SK-N-SH (cell line): ENCODE measurements around the gene ERGIC1. TPM values are rescaled to one million over a fixed set of nuclear protein-coding genes. Genes with fewer than 3 reads are reported as not detected.

Source experiments
- CTCF ChIA-PET: fragments of 300-600, 350-600 bp; formaldehyde crosslinking; extraction: SDS; loops from one replicate; lab custom pipeline; 2021; lab: Yijun Ruan, JAX
- POLR2A ChIA-PET: fragments of 350-600 bp; sonication (Branson Sonifier 250); formaldehyde crosslinking; extraction: SDS; loops from one replicate; lab custom pipeline; 2020; ENCODE audit warnings: antibody characterized with exemption, inconsistent platforms; lab: Yijun Ruan, JAX
- DNase-seq: peaks from one replicate; pipeline ENCODE4 v3.0.0; 2012
- H2AFZ ChIP-seq: fragments of 200-600 bp; sonication (generic); 2 replicates; pipeline ENCODE4 v1.8.1; 2016; ENCODE audit warnings: antibody characterized with exemption, mild to moderate bottlenecking, low read depth
- H3F3A ChIP-seq: fragments of 200-600 bp; sonication (generic); replicated peaks from 2 replicates; pipeline ENCODE3; 2016; ENCODE audit warnings: antibody characterized with exemption, mild to moderate bottlenecking; ENCODE audit not compliant: insufficient read depth
- H3K27ac ChIP-seq, 2 experiments: fragments of 200-500 bp in 1 of 2; fragments of 200-600 bp in 1 of 2; sonication (Bioruptor generic) in 1 of 2; sonication (generic), shearing (Covaris generic) in 1 of 2; 2 replicates each; pipeline versions ENCODE4 v1.5.1 to v1.6.1; 2014 to 2016; ENCODE audit warnings: low read depth in 2 of 2, inconsistent platforms in 1 of 2, low read length in 1 of 2, mild to moderate bottlenecking in 1 of 2, mixed read lengths in 1 of 2
- H3K27me3 ChIP-seq: fragments of 200-600 bp; sonication (generic), shearing (Covaris generic); 2 replicates; pipeline ENCODE4 v1.6.1; 2016; ENCODE audit warnings: mixed run types; ENCODE audit not compliant: insufficient read depth
- H3K36me3 ChIP-seq, 2 experiments: fragments of 200-500 bp in 1 of 2; fragments of 200-600 bp in 1 of 2; sonication (Bioruptor generic) in 1 of 2; sonication (generic) in 1 of 2; replicated peaks in 1 of 2; 2 replicates each; pipeline versions ENCODE3 to v1.5.1; 2014 to 2016; ENCODE audit warnings: low read length in 1 of 2, mild to moderate bottlenecking in 1 of 2; ENCODE audit not compliant: insufficient read depth in 2 of 2, control insufficient read depth in 1 of 2
- H3K4me1 ChIP-seq, 2 experiments: fragments of 200-500 bp in 1 of 2; fragments of 200-600 bp in 1 of 2; sonication (Bioruptor generic) in 1 of 2; sonication (generic), shearing (Covaris generic) in 1 of 2; 2 replicates each; pipeline versions ENCODE4 v1.5.1 to v1.6.1; 2014 to 2016; ENCODE audit warnings: low read depth in 1 of 2, low read length in 1 of 2, mixed run types in 1 of 2; ENCODE audit not compliant: insufficient read depth in 2 of 2, control insufficient read depth in 1 of 2
- H3K4me2 ChIP-seq: fragments of 200-600 bp; sonication (generic), shearing (Covaris generic); 2 replicates; pipeline ENCODE4 v1.6.1; 2017; ENCODE audit warnings: mixed run types
- H3K4me3 ChIP-seq, 2 experiments: fragments of 200-500 bp in 1 of 2; fragments of 200-600 bp in 1 of 2; sonication (Bioruptor generic) in 1 of 2; sonication (generic), shearing (Covaris generic) in 1 of 2; 2 replicates each; pipeline versions ENCODE4 v1.5.1 to v1.8.1; 2014 to 2016; ENCODE audit warnings: low read depth in 2 of 2, inconsistent platforms in 1 of 2, low read length in 1 of 2, mild to moderate bottlenecking in 1 of 2, mixed read lengths in 1 of 2, moderate library complexity in 1 of 2
- H3K79me2 ChIP-seq: fragments of 200-600 bp; sonication (generic); 2 replicates; pipeline ENCODE4 v1.8.1; 2017; ENCODE audit warnings: mild to moderate bottlenecking; ENCODE audit not compliant: insufficient read depth
- H3K9ac ChIP-seq: fragments of 200-600 bp; sonication (generic); 2 replicates; pipeline ENCODE4 v1.6.1; 2017; ENCODE audit warnings: mixed run types
- H3K9me2 ChIP-seq: fragments of 200-600 bp; sonication (generic); 2 replicates; pipeline ENCODE4 v1.6.1; 2017; ENCODE audit warnings: mixed run types
- H3K9me3 ChIP-seq: fragments of 200-600 bp; sonication (generic); 2 replicates; pipeline ENCODE4 v1.6.1; 2017; ENCODE audit warnings: mixed run types, mild to moderate bottlenecking, moderate library complexity
- H4K20me1 ChIP-seq: fragments of 200-600 bp; sonication (generic); 2 replicates; pipeline ENCODE4 v1.6.1; 2017; ENCODE audit warnings: mild to moderate bottlenecking, mixed run types; ENCODE audit not compliant: insufficient read depth
- EP300 ChIP-seq, 2 experiments: IDR thresholded peaks; 2 replicates each; pipeline versions ENCODE4 v1.4.0 to v1.6.1; 2012; ENCODE audit warnings: borderline replicate concordance in 1 of 2, low read depth in 1 of 2, low read length in 1 of 2
- EZH2phosphoT487 ChIP-seq: fragments of 200-600 bp; sonication (generic); IDR thresholded peaks from 2 replicates; pipeline ENCODE4 v1.6.1; 2017; ENCODE audit warnings: low read depth, mixed run types, mild to moderate bottlenecking, antibody characterized with exemption, moderate library complexity, borderline replicate concordance
- FOSL2 ChIP-seq: IDR thresholded peaks from 2 replicates; pipeline ENCODE4 v1.4.0; 2012; ENCODE audit warnings: low read depth, mild to moderate bottlenecking, moderate library complexity, borderline replicate concordance
- FOXJ3 ChIP-seq: sonication (generic); formaldehyde crosslinking; IDR thresholded peaks from 2 replicates; pipeline ENCODE4 v1.5.1; 2020; ENCODE audit warnings: mild to moderate bottlenecking, missing genetic modification reagents
- IRF3 ChIP-seq: fragments of 150-350 bp; IDR thresholded peaks from 2 replicates; pipeline ENCODE4 v1.6.1; 2016; ENCODE audit warnings: mild to moderate bottlenecking, low read depth, low read length
- MAX ChIP-seq: IDR thresholded peaks from 2 replicates; pipeline ENCODE4 v1.4.0; 2012; ENCODE audit warnings: low read depth
- MXI1 ChIP-seq: IDR thresholded peaks from 2 replicates; pipeline ENCODE4 v1.6.1; 2012; ENCODE audit warnings: mild to moderate bottlenecking, low read depth, low read length, improper control_type of control experiment
- NFIC ChIP-seq: IDR thresholded peaks from 2 replicates; pipeline ENCODE4 v1.4.0; 2012; ENCODE audit warnings: borderline replicate concordance
- NRF1 ChIP-seq: IDR thresholded peaks from 2 replicates; pipeline ENCODE4 v1.6.1; 2012; ENCODE audit warnings: low read depth, mild to moderate bottlenecking, low read length
- POLR2AphosphoS5 ChIP-seq: IDR thresholded peaks from 2 replicates; pipeline ENCODE4 v1.6.1; 2012; ENCODE audit warnings: low read depth, low read length
- RCOR1 ChIP-seq: fragments of 150-350 bp; IDR thresholded peaks from 2 replicates; pipeline ENCODE4 v1.6.1; 2017; ENCODE audit warnings: antibody characterized with exemption, low read length
- TAF1 ChIP-seq: IDR thresholded peaks from 2 replicates; pipeline ENCODE4 v1.6.1; 2012; ENCODE audit warnings: low read depth, mild to moderate bottlenecking, low read length, moderate library complexity, borderline replicate concordance
- TEAD4 ChIP-seq: IDR thresholded peaks from 2 replicates; pipeline ENCODE4 v1.4.0; 2012; ENCODE audit warnings: mild to moderate bottlenecking, borderline replicate concordance; ENCODE audit not compliant: insufficient read depth
- ZBTB33 ChIP-seq: IDR thresholded peaks from 2 replicates; pipeline ENCODE4 v1.4.0; 2012; ENCODE audit warnings: low read depth, borderline replicate concordance
- WGBS: methylation state at CpG from one replicate; pipeline ENCODE4 v1.1.6; 2017; ENCODE audit warnings: low lambda C conversion rate; 5-methylcytosine and 5-hydroxymethylcytosine counted together
- polyA plus RNA-seq, 3 experiments: library from polyadenylated mRNA; depleted of rRNA; stranded (reverse); fragments of >200 nt; gene quantifications; 2 replicates each; pipeline ENCODE4 v1.2.3, GENCODE V29; 2012
- TF ChIP-seq, protein P1 (sequence below): fragments of 150-350 bp; IDR thresholded peaks from 2 replicates; pipeline ENCODE4 v1.6.1; 2017; ENCODE audit warnings: antibody characterized with exemption, low read length, low read depth, borderline replicate concordance

Gene ERGIC1
- polyA plus RNA-seq, 1 of the 3 experiments (the other 2 are of a cell fraction): 101 TPM

- no peaks in the 10 kb centered on the region for H3K27me3 ChIP-seq
- WGBS: 78% methylated on average over 2 of the region's 2 CpGs
- H3K9me2 ChIP-seq: no peaks in the 10 kb centered on the region
- no peak overlapping the region for H3K27ac ChIP-seq
- H3F3A ChIP-seq: no peaks in the 10 kb centered on the region
- H3K4me3 ChIP-seq: no peak overlapping the region
- no peaks in the 10 kb centered on the region; a peak in 1 of 4 replicates for H3K4me1 ChIP-seq
- H3K9me3 ChIP-seq: no peaks in the 10 kb centered on the region
- no peak for DNase-seq
- no peak overlapping the region for H3K4me2 ChIP-seq
- H2AFZ ChIP-seq: no peak overlapping the region
- H4K20me1 ChIP-seq: no peaks in the 10 kb centered on the region
- ChIA-PET POLR2A (interaction anchor here (1.1 kb wide), 1 partner anchor 56 kb away, joined by 3 read pairs; no protein-coding TSS in a partner anchor), CTCF (interaction anchor here (2.0 kb wide), 1 partner anchor 111 kb away, joined by 5 read pairs; no protein-coding TSS in a partner anchor)
- TF ChIP-seq NRF1 (no peak), EP300 (IDR thresholded peaks at IDR 0.05; ENCODE audit: borderline replicate concordance in 1 of 2, low read depth in 1 of 2, low read length in 1 of 2) (no peak), MAX (no peak), TEAD4 (no peak), POLR2AphosphoS5 (no peak), FOSL2 (no peak)
- no peaks in the 10 kb centered on the region for H3K79me2 ChIP-seq
- no peak overlapping the region for H3K9ac ChIP-seq
- H3K36me3 ChIP-seq: no peaks in the 10 kb centered on the region
These were observed 6.2 kb upstream of the ERGIC1 start for GRCh38 chr5:172827841-172828240.

DNA sequence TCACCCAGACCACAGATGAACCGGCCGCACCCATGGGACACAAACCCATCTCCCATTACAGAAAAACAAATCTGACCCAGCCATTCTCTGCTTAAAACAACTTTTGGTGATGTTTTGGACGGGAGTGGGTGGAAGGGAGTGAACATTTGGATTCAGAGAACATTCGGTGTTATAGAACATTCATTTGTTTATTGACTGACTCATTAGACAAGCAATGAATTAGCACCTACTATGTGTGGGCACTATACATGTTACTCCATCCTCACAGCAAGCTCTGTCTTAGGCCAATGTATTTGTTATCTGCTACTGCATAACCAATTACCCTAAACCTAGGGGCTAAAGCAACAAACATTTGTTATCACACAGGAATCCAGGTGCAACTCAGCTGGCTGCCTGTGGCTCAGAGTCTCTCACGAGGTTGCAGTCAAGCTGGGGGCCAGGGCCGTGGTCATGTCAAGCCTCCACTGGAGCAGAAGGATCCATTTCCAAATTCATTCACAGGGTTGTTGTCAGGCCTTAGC is 5.1 kb upstream of the ERGIC1 start:
- ChIA-PET POLR2A (interaction anchor here (1.1 kb wide), 1 partner anchor 58 kb away, joined by 3 read pairs; no protein-coding TSS in a partner anchor), CTCF (interaction anchor here (2.0 kb wide), 1 partner anchor 112 kb away, joined by 5 read pairs; no protein-coding TSS in a partner anchor)
- peaks cover 0 to 5% of the 10 kb centered on the region in 2 experiments; a peak in 1 of 4 replicates for H3K4me1 ChIP-seq
- no peak overlapping the region for H3K4me3 ChIP-seq
- no peak overlapping the region for H2AFZ ChIP-seq
- WGBS: 73% methylated on average over 5 of the region's 6 CpGs
- no peaks in the 10 kb centered on the region for H3K36me3 ChIP-seq
- H3K79me2 ChIP-seq: no peaks in the 10 kb centered on the region
- H3F3A ChIP-seq: no peaks in the 10 kb centered on the region
- H3K9me2 ChIP-seq: no peaks in the 10 kb centered on the region
- no peaks in the 10 kb centered on the region for H3K9me3 ChIP-seq
- H3K9ac ChIP-seq: no peak overlapping the region
- no peak for DNase-seq
- H3K4me2 ChIP-seq: no peak overlapping the region
- no peaks in the 10 kb centered on the region for H4K20me1 ChIP-seq
- no peaks in the 10 kb centered on the region for H3K27me3 ChIP-seq
- TF ChIP-seq EZH2phosphoT487 (no peak), IRF3 (no peak)
- TF ChIP-seq, all 33 proteins: peak for 0
- H3K27ac ChIP-seq: no peak overlapping the region

- TF ChIP-seq EZH2phosphoT487 (no peak), RCOR1 (no peak), FOXJ3 (CRISPR knock-in tag) (no peak), ZBTB33 (no peak), NFIC (no peak), MXI1 (no peak), EP300 (IDR thresholded peaks at IDR 0.05; ENCODE audit: borderline replicate concordance in 1 of 2, low read depth in 1 of 2, low read length in 1 of 2) (no peak), TAF1 (no peak)
- TF ChIP-seq, protein P1, sequence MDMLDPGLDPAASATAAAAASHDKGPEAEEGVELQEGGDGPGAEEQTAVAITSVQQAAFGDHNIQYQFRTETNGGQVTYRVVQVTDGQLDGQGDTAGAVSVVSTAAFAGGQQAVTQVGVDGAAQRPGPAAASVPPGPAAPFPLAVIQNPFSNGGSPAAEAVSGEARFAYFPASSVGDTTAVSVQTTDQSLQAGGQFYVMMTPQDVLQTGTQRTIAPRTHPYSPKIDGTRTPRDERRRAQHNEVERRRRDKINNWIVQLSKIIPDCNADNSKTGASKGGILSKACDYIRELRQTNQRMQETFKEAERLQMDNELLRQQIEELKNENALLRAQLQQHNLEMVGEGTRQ: no peak
- Histone ChIP-seq H3K79me2 (peaks cover 11% of the 10 kb centered on the region), H3K9ac (no peak overlapping the region), H3K27ac (no peak overlapping the region), H3K4me3 (no peak overlapping the region), H3K27me3 (no peaks in the 10 kb centered on the region), H3K9me3 (no peaks in the 10 kb centered on the region), H4K20me1 (no peaks in the 10 kb centered on the region), H3K4me1 (peaks cover 0 to 11% of the 10 kb centered on the region in 2 experiments; a peak in 2 of 4 replicates), H3K36me3 (no peaks in the 10 kb centered on the region), H3K4me2 (no peak overlapping the region), H3K9me2 (no peaks in the 10 kb centered on the region), H3F3A (no peaks in the 10 kb centered on the region), H2AFZ (no peak overlapping the region)
- CTCF ChIA-PET: no interaction called here
- DNase-seq: no peak
- POLR2A ChIA-PET: no interaction called here
- WGBS: 95% methylated on average over 1 of the region's 1 CpG
These were observed 3.7 kb upstream of the ERGIC1 start for GRCh38 chr5:172830275-172830799.
